OCI-LY3 (cell line): Measurements from ENCODE around the gene STK32B.

Source experiments
- H2AFZ ChIP-seq: fragments of 200-600, 300-600 bp; shearing (Covaris generic); 2 replicates; pipeline ENCODE4 v1.6.0; 2014; ENCODE audit warnings: antibody characterized with exemption, low read depth, low read length
- H3K27ac ChIP-seq: fragments of 200-600, 300-600 bp; sonication (generic); 2 replicates; pipeline ENCODE4 v1.5.1; 2014; ENCODE audit warnings: mild to moderate bottlenecking, low read length, moderate library complexity, mixed read lengths
- H3K27me3 ChIP-seq: fragments of 200-600, 300-600 bp; sonication (generic); 2 replicates; pipeline ENCODE4 v1.6.1; 2014; ENCODE audit warnings: low read depth, low read length, mixed read lengths
- H3K36me3 ChIP-seq: fragments of 200-600, 300-600 bp; sonication (generic); replicated peaks from 2 replicates; pipeline ENCODE3; 2014; ENCODE audit warnings: low read depth, low read length, mixed read lengths
- H3K4me1 ChIP-seq: fragments of 300-600, 200-600 bp; sonication (generic); 2 replicates; pipeline ENCODE4 v1.6.1; 2014; ENCODE audit warnings: low read length, mixed read lengths
- H3K4me2 ChIP-seq: fragments of 200-600, 300-600 bp; sonication (generic); 2 replicates; pipeline ENCODE4 v1.6.1; 2014; ENCODE audit warnings: low read length, mixed read lengths
- H3K4me3 ChIP-seq: fragments of 300-600, 200-600 bp; sonication (generic); 2 replicates; pipeline ENCODE4 v1.5.1; 2014; ENCODE audit warnings: antibody characterized with exemption, mild to moderate bottlenecking, low read length, moderate library complexity
- H3K79me2 ChIP-seq: fragments of 300-600, 200-600 bp; shearing (Covaris generic); 2 replicates; pipeline ENCODE4 v1.6.1; 2014; ENCODE audit warnings: mild to moderate bottlenecking, low read length, mixed read lengths
- H3K9ac ChIP-seq: fragments of 300-600, 200-600 bp; shearing (Covaris generic); 2 replicates; pipeline ENCODE4 v1.6.0; 2014; ENCODE audit warnings: mild to moderate bottlenecking, low read length, moderate library complexity
- H3K9me3 ChIP-seq: fragments of 200-600, 300-600 bp; shearing (Covaris generic); 2 replicates; pipeline ENCODE4 v1.6.1; 2014; ENCODE audit warnings: low read length, mixed read lengths; ENCODE audit not compliant: insufficient read depth
- H4K20me1 ChIP-seq: fragments of 200-600, 300-600 bp; sonication (generic); 2 replicates; pipeline ENCODE4 v1.6.1; 2016; ENCODE audit warnings: low read length, mixed read lengths; ENCODE audit not compliant: insufficient read depth
- EZH2phosphoT487 ChIP-seq: fragments of 200-600 bp; shearing (Covaris generic); IDR thresholded peaks from 2 replicates; pipeline ENCODE4 v1.6.1; 2018; ENCODE audit warnings: antibody characterized with exemption, mixed run types, low read depth
- TF ChIP-seq, protein P1 (sequence below): fragments of 200-600, 300-600 bp; sonication (generic); IDR thresholded peaks from 2 replicates; pipeline ENCODE4 v1.5.1; 2014; ENCODE audit warnings: antibody characterized with exemption, low read length, low read depth

STK32B gene

DNA sequence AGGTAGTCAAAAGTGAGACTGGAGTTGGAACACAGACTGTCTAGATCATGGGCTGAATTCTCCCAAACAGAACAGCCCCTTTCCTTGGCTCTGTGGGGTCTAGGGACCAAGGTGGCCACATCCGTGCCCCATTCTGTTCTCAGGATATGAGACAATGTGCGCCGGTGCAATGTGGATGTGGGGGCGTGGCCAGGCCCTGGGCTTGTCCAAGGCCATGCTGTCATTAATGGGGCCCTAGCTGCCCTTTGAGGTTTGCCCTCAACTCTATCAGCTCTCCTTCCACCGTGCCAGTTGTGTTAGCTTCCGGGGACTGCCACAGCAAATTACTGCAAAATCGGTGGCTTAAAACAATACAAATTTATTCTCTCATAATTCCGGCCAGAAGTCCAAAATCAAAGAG, 344.5 kb downstream of the STK32B start:
- H2AFZ ChIP-seq = no peak overlapping the region
- no peaks in the 10 kb centered on the region for H4K20me1 ChIP-seq
- TF ChIP-seq EZH2phosphoT487 = no peak
- TF ChIP-seq, protein P1, sequence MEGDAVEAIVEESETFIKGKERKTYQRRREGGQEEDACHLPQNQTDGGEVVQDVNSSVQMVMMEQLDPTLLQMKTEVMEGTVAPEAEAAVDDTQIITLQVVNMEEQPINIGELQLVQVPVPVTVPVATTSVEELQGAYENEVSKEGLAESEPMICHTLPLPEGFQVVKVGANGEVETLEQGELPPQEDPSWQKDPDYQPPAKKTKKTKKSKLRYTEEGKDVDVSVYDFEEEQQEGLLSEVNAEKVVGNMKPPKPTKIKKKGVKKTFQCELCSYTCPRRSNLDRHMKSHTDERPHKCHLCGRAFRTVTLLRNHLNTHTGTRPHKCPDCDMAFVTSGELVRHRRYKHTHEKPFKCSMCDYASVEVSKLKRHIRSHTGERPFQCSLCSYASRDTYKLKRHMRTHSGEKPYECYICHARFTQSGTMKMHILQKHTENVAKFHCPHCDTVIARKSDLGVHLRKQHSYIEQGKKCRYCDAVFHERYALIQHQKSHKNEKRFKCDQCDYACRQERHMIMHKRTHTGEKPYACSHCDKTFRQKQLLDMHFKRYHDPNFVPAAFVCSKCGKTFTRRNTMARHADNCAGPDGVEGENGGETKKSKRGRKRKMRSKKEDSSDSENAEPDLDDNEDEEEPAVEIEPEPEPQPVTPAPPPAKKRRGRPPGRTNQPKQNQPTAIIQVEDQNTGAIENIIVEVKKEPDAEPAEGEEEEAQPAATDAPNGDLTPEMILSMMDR = no peak
- peaks cover 3% of the 10 kb centered on the region; the same call in 1 of the 2 replicates for H3K27me3 ChIP-seq
- H3K9me3 ChIP-seq = no peaks in the 10 kb centered on the region
- H3K27ac ChIP-seq = no peak overlapping the region
- H3K79me2 ChIP-seq = no peaks in the 10 kb centered on the region
- no peak overlapping the region for H3K4me2 ChIP-seq
- H3K9ac ChIP-seq = no peak overlapping the region
- H3K4me3 ChIP-seq = no peak overlapping the region
- no peaks in the 10 kb centered on the region for H3K4me1 ChIP-seq
- H3K36me3 ChIP-seq = no peaks in the 10 kb centered on the region

DNA sequence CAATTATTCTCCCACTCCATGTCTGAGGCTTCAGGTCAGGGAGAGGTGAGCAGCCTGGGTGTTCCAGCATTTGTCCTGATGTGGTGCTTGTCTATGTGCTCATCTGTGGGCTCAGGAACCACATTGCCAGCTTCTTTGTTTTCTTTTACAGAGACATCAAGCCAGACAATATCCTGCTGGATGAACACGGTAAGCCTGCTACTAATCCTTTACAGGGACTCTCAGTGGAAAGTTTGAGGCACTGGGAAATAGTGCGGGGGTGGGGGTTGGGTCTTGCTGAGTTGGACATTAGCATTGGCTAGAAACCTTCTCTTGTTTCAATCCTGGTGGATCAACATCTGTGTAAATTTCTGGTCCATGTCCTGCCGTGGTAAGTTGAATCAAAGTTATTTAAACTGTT, 346.8 kb downstream of the STK32B start:
- H3K27ac ChIP-seq = no peak overlapping the region
- no peak for TF ChIP-seq EZH2phosphoT487
- H3K9me3 ChIP-seq = no peaks in the 10 kb centered on the region
- H4K20me1 ChIP-seq = no peaks in the 10 kb centered on the region
- no peaks in the 10 kb centered on the region for H3K36me3 ChIP-seq
- H3K9ac ChIP-seq = no peak overlapping the region
- no peaks in the 10 kb centered on the region for H3K4me1 ChIP-seq
- H3K27me3 ChIP-seq = peaks cover 3% of the 10 kb centered on the region; the same call in 1 of the 2 replicates
- no peaks in the 10 kb centered on the region for H3K79me2 ChIP-seq
- no peak overlapping the region for H2AFZ ChIP-seq
- H3K4me2 ChIP-seq = no peak overlapping the region
- no peak overlapping the region for H3K4me3 ChIP-seq

DNA sequence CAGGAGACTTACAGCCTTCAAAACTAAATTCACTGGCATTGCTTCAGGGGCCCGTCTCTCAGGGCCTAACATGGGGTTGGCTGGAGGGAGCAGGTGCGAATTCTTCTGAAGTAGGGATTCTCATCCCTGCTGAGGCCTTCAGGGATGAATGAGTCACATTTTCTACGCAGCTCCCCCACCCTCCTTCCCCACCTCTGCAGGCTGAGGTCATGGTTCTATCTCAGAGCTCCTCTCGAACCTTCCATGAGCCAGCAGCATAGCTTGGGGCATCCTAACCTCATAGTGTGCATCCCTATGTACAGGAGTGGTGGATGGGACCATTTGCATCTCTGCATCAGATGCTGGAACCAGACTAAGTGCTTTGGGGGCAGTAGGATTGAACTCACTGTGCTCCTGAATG, 347.8 kb downstream of the STK32B start:
- no peaks in the 10 kb centered on the region for H3K9me3 ChIP-seq
- no peak for TF ChIP-seq EZH2phosphoT487
- TF ChIP-seq, protein P1 = no peak
- H3K27ac ChIP-seq = no peak overlapping the region
- H3K79me2 ChIP-seq = no peaks in the 10 kb centered on the region
- H3K4me1 ChIP-seq = no peaks in the 10 kb centered on the region
- H3K4me2 ChIP-seq = no peak overlapping the region
- H3K36me3 ChIP-seq = no peaks in the 10 kb centered on the region
- no peak overlapping the region for H2AFZ ChIP-seq
- no peak overlapping the region for H3K4me3 ChIP-seq
- H3K9ac ChIP-seq = no peak overlapping the region
- H3K27me3 ChIP-seq = no peaks in the 10 kb centered on the region
- no peaks in the 10 kb centered on the region for H4K20me1 ChIP-seq

DNA sequence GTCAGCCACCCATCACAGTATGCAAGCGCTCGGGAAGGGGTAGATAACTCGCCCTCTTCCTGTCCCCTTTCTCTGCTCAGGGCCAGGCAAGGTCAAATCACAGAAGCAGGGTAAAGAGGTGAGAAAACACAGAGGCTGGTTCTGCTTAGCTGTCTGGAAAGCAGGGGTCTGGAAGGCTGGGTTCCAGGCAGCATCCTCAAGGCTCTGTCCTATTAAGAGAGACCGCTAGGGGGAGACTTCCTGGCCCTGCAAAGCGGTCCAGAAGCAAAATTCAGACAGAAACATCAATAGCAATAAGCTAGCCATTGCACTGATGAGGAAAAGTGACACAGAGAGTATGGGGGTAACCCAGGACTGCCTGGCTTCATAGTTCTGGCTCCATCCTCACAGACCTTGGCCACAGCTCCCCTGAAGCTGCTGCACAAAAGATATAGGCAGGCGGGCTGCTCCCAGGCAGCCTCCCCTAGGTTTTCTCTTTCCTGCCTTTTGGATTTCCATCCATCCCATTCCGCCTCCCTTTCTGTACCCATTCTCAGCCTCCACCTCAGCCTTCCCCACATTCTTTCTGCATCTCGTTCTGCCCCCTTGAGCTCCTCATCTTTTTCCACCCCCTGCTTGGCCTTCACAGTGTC, 348.6 kb downstream of the STK32B start:
- Histone ChIP-seq H4K20me1 (no peaks in the 10 kb centered on the region), H3K36me3 (no peaks in the 10 kb centered on the region), H3K4me2 (no peak overlapping the region), H3K27me3 (no peaks in the 10 kb centered on the region), H3K79me2 (no peaks in the 10 kb centered on the region), H3K4me1 (no peaks in the 10 kb centered on the region), H3K9me3 (no peaks in the 10 kb centered on the region), H3K9ac (no peak overlapping the region), H2AFZ (no peak overlapping the region), H3K4me3 (no peak overlapping the region), H3K27ac (no peak overlapping the region)
- TF ChIP-seq, protein P1 = peak; percentile 66
- no peak for TF ChIP-seq EZH2phosphoT487
